ENCODE measurements around the gene ACTR2. TPM values are rescaled to one million over a fixed set of nuclear protein-coding genes. Genes with fewer than 3 reads are reported as not detected.

The ACTR2 gene
- total and polyA plus RNA-seq, 9 of the 15 experiments (the other 6 are each of a cell fraction or from before 2014, with no cell fraction given) = 47.3 to 239 (median 108) TPM

- TF ChIP-seq CTCF (IDR thresholded peaks at IDR 0.05 in 2 of 3, conservative IDR thresholded peaks at IDR 0.05 in 1 of 3; ENCODE audit: insufficient read depth in 2 of 3, low read depth in 1 of 3, low read length in 3 of 3) (no peak), ZBTB7A (IDR thresholded peaks at IDR 0.05; ENCODE audit: borderline replicate concordance, control insufficient read depth, low read depth, low read length) (no peak), MBD1 (CRISPR knock-in tag; IDR thresholded peaks at IDR 0.05) (no peak)
- TF ChIP-seq, protein P1, sequence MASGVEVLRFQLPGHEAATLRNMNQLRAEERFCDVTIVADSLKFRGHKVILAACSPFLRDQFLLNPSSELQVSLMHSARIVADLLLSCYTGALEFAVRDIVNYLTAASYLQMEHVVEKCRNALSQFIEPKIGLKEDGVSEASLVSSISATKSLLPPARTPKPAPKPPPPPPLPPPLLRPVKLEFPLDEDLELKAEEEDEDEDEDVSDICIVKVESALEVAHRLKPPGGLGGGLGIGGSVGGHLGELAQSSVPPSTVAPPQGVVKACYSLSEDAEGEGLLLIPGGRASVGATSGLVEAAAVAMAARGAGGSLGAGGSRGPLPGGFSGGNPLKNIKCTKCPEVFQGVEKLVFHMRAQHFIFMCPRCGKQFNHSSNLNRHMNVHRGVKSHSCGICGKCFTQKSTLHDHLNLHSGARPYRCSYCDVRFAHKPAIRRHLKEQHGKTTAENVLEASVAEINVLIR (CRISPR knock-in tag; IDR thresholded peaks at IDR 0.05) = no peak
Observed at GRCh38 chr2:65214843-65215242, 12.8 kb upstream of the ACTR2 start (continued).

- 62% methylated on average over 3 of the region's 3 CpGs for WGBS (ENCODE audit: insufficient coverage, low coverage, missing lambda C conversion rate)
- FAIRE-seq (no peak), DNase-seq (ENCODE audit: extremely low read depth in 1 of 4, low spot score in 3 of 4) (peak in 1 of 4 experiments; percentile 31), ATAC-seq (peak; percentile 71)
- H3K79me2 ChIP-seq (ENCODE audit: control insufficient read depth, insufficient read depth, low read length) = peaks cover 5% of the 10 kb centered on the region; the same call in 1 of the 3 replicates
- H3K36me3 ChIP-seq (ENCODE audit: control insufficient read depth, insufficient read depth, low read length) = no peaks in the 10 kb centered on the region
- H4K20me1 ChIP-seq (replicated peaks; ENCODE audit: control insufficient read depth, insufficient read depth, low read length) = no peaks in the 10 kb centered on the region
- in situ Hi-C loops (cut with MboI) = no loop called here
- H3K9me3 ChIP-seq (replicated peaks; ENCODE audit: control insufficient read depth, insufficient read depth, low read depth, low read length) = no peaks in the 10 kb centered on the region
- BruUV-seq (replicated peaks) = no TSS peak
- H3K9ac ChIP-seq (ENCODE audit: insufficient read depth in 1 of 2, low read depth in 2 of 2, low read length in 2 of 2) = no peak overlapping the region
- H3K4me3 ChIP-seq = no peak overlapping the region
- H3K4me2 ChIP-seq (ENCODE audit: insufficient read depth, low read length) = no peak overlapping the region
- CTCF ChIA-PET (ENCODE audit: low intra/inter-chr PET ratio) = no interaction called here
- POLR2A ChIA-PET = interaction anchor here (0.8 to 1.5 kb wide), 4 partner anchors 10 to 31 kb away, joined by 3 to 6 read pairs (median 3); partner anchors contain the start of gene ACTR2
- no peak overlapping the region for H2AFZ ChIP-seq (ENCODE audit: low read depth, low read length)
- H3K27me3 ChIP-seq (ENCODE audit: control insufficient read depth in 2 of 2, insufficient read depth in 2 of 2, low read length in 2 of 2) = no peaks in the 10 kb centered on the region
- intact Hi-C loops (cut with micrococcal nuclease) = no loop called here
- H3K27ac ChIP-seq (ENCODE audit: extremely low read depth, low read depth, low read length) = no peak overlapping the region
- H3K9me1 ChIP-seq (ENCODE audit: control insufficient read depth, insufficient read depth, low read length) = no peaks in the 10 kb centered on the region
- peaks cover 5 to 14% of the 10 kb centered on the region in 2 experiments; a peak in 3 of 5 replicates for H3K4me1 ChIP-seq (replicated peaks in 1 of 2; ENCODE audit: control insufficient read depth in 2 of 2, insufficient read depth in 2 of 2, low read length in 2 of 2)
- TF ChIP-seq MAFG (tag; conservative IDR thresholded peaks at IDR 0.05) (no peak), PKNOX1 (IDR thresholded peaks at IDR 0.05) (peak; percentile 52), ARHGAP35 (IDR thresholded peaks at IDR 0.05; ENCODE audit: partially characterized antibody) (no peak), SPI1 (IDR thresholded peaks at IDR 0.05; ENCODE audit: borderline replicate concordance, low read depth, low read length) (peak; percentile 92), ZNF384 (IDR thresholded peaks at IDR 0.05; ENCODE audit: low read depth, low read length) (no peak), SRF (CRISPR knock-in tag; IDR thresholded peaks at IDR 0.05) (peak in 1 of 2 experiments; percentile 85; a peak in 2 of 4 replicates), MIER1 (IDR thresholded peaks at IDR 0.05; ENCODE audit: low read depth) (no peak)
- TF ChIP-seq, protein P2, sequence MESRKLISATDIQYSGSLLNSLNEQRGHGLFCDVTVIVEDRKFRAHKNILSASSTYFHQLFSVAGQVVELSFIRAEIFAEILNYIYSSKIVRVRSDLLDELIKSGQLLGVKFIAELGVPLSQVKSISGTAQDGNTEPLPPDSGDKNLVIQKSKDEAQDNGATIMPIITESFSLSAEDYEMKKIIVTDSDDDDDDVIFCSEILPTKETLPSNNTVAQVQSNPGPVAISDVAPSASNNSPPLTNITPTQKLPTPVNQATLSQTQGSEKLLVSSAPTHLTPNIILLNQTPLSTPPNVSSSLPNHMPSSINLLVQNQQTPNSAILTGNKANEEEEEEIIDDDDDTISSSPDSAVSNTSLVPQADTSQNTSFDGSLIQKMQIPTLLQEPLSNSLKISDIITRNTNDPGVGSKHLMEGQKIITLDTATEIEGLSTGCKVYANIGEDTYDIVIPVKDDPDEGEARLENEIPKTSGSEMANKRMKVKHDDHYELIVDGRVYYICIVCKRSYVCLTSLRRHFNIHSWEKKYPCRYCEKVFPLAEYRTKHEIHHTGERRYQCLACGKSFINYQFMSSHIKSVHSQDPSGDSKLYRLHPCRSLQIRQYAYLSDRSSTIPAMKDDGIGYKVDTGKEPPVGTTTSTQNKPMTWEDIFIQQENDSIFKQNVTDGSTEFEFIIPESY (CRISPR knock-in tag; IDR thresholded peaks at IDR 0.05) = no peak
Observed at GRCh38 chr2:65215946-65216345, 11.7 kb upstream of the ACTR2 start.

All from K562 (cell line).